Measurements from ENCODE around the gene NEDD8. TPM values are rescaled to one million over a fixed set of nuclear protein-coding genes. Genes with fewer than 3 reads are reported as not detected.
"Not testable (repeated sequence)": the region's sequence is repeated elsewhere in the genome, so short reads cannot be mapped to it uniquely, and the experiment has no call there.

Gene NEDD8
- total and polyA plus RNA-seq, 2 donors (not counting 1 experiment from before 2014, with no cell fraction given) = 145 to 441 TPM

DNA sequence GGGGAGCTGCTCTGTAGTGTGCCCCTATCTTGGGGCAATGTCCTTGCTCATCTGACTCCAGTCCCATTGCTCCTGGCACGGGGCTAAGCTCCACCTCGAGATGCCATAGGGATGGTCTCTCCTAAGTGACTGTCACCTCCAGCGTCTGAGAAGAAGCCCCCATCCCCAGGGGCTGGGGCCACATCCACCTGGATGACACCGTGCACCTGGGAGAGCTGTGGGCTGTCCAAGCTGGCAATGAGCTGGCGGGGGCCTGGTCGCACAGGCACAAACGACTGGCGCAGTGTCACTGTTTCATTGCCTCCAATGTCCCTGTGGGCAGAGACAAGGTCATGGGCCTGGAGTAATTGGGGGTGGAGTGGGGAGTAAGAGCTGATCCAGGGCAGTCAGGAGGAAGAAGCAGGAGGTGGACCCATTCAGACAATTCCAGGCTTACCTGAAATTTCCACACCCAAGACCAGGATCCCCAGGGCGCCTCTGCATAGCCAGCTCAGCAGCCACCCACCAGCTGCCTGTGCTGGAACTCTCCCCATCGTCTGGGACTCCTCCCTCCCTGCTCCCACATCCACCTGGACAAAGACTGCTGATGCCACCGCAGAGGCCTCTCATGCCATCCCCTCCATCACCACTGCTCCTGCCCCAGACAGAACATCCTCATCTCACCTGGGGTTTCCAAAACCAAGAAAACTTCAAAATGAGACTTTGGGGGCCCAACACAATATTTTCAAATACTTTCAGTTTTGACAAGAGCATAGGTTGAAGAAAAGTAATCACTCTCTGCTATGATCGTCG lies 17.3 kb upstream of the NEDD8 start:
- no peak overlapping the region for H2AFZ ChIP-seq (ENCODE audit: low read length)
- TF ChIP-seq, protein P1, sequence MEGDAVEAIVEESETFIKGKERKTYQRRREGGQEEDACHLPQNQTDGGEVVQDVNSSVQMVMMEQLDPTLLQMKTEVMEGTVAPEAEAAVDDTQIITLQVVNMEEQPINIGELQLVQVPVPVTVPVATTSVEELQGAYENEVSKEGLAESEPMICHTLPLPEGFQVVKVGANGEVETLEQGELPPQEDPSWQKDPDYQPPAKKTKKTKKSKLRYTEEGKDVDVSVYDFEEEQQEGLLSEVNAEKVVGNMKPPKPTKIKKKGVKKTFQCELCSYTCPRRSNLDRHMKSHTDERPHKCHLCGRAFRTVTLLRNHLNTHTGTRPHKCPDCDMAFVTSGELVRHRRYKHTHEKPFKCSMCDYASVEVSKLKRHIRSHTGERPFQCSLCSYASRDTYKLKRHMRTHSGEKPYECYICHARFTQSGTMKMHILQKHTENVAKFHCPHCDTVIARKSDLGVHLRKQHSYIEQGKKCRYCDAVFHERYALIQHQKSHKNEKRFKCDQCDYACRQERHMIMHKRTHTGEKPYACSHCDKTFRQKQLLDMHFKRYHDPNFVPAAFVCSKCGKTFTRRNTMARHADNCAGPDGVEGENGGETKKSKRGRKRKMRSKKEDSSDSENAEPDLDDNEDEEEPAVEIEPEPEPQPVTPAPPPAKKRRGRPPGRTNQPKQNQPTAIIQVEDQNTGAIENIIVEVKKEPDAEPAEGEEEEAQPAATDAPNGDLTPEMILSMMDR (conservative IDR thresholded peaks at IDR 0.05 in 1 of 2, IDR thresholded peaks at IDR 0.05 in 1 of 2; ENCODE audit: low read depth in 1 of 2, low read length in 2 of 2) = no peak
- TF ChIP-seq EZH2 (IDR thresholded peaks at IDR 0.05; ENCODE audit: low read length, missing control alignments) = no peak

DNA sequence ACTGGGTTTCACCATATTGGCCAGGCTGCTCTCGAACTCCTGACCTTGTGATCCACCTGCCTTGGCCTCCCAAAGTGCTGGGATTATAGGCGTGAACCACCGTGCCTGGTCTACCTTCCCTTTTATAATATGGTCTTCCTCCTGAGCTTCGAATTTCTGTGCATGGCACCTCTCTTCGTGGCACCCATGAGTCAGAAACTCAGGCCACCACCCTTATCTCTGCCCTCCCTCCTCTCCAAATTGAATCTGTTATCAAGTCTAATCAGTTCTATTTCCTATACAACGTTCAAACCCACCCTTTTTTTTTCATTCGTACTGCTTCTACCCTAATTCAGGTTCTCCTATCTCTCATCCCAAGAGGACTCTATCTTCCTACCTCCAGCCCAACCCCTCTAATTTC lies 15.3 kb upstream of the NEDD8 start:
- TF ChIP-seq, protein P1 (conservative IDR thresholded peaks at IDR 0.05 in 1 of 2, IDR thresholded peaks at IDR 0.05 in 1 of 2; ENCODE audit: low read depth in 1 of 2, low read length in 2 of 2) = no peak
- no peak for TF ChIP-seq EZH2 (IDR thresholded peaks at IDR 0.05; ENCODE audit: low read length, missing control alignments)
- DNase-seq (ENCODE audit: low read depth in 2 of 2) = no peak
- Histone ChIP-seq H3K4me1 (ENCODE audit: control insufficient read depth, extremely low read depth, insufficient read depth, low read length) (peaks cover 5% of the 10 kb centered on the region), H3K4me2 (ENCODE audit: extremely low read depth, insufficient read depth, low read length) (no peak overlapping the region), H3K9ac (ENCODE audit: insufficient read depth, low read length) (no peak overlapping the region), H3K27ac (ENCODE audit: insufficient read depth, low read length) (no peak overlapping the region), H3K36me3 (ENCODE audit: control insufficient read depth, insufficient read depth, low read length) (no peaks in the 10 kb centered on the region), H3K9me3 (ENCODE audit: control insufficient read depth, insufficient read depth, low read depth, low read length) (no peaks in the 10 kb centered on the region), H4K20me1 (ENCODE audit: control insufficient read depth, extremely low read depth, insufficient read depth, low read length) (no peaks in the 10 kb centered on the region), H3K79me2 (ENCODE audit: control insufficient read depth, insufficient read depth, low read length) (no peaks in the 10 kb centered on the region), H3K4me3 (replicated peaks in 1 of 4; ENCODE audit: control extremely low read depth in 1 of 4, insufficient read depth in 1 of 4, low read depth in 3 of 4, low read length in 4 of 4) (no peak overlapping the region), H3K27me3 (ENCODE audit: control insufficient read depth, insufficient read depth, low read length) (no peaks in the 10 kb centered on the region), H2AFZ (ENCODE audit: low read length) (no peak overlapping the region)

More for the DNA sequence above, 17.3 kb upstream of the NEDD8 start:
- H3K9me3 ChIP-seq (ENCODE audit: control insufficient read depth, insufficient read depth, low read depth, low read length) = no peaks in the 10 kb centered on the region
- H3K9ac ChIP-seq (ENCODE audit: insufficient read depth, low read length) = no peak overlapping the region
- peaks cover 2% of the 10 kb centered on the region for H3K4me1 ChIP-seq (ENCODE audit: control insufficient read depth, extremely low read depth, insufficient read depth, low read length)
- H3K79me2 ChIP-seq (ENCODE audit: control insufficient read depth, insufficient read depth, low read length) = no peaks in the 10 kb centered on the region
- H4K20me1 ChIP-seq (ENCODE audit: control insufficient read depth, extremely low read depth, insufficient read depth, low read length) = no peaks in the 10 kb centered on the region
- no peaks in the 10 kb centered on the region for H3K36me3 ChIP-seq (ENCODE audit: control insufficient read depth, insufficient read depth, low read length)
- H3K27ac ChIP-seq (ENCODE audit: insufficient read depth, low read length) = no peak overlapping the region
- H3K4me3 ChIP-seq (replicated peaks in 1 of 4; ENCODE audit: control extremely low read depth in 1 of 4, insufficient read depth in 1 of 4, low read depth in 3 of 4, low read length in 4 of 4) = no peak overlapping the region
- H3K4me2 ChIP-seq (ENCODE audit: extremely low read depth, insufficient read depth, low read length) = no peak overlapping the region
- no peak for DNase-seq (ENCODE audit: low read depth in 2 of 2)
- H3K27me3 ChIP-seq (ENCODE audit: control insufficient read depth, insufficient read depth, low read length) = no peaks in the 10 kb centered on the region

DNA sequence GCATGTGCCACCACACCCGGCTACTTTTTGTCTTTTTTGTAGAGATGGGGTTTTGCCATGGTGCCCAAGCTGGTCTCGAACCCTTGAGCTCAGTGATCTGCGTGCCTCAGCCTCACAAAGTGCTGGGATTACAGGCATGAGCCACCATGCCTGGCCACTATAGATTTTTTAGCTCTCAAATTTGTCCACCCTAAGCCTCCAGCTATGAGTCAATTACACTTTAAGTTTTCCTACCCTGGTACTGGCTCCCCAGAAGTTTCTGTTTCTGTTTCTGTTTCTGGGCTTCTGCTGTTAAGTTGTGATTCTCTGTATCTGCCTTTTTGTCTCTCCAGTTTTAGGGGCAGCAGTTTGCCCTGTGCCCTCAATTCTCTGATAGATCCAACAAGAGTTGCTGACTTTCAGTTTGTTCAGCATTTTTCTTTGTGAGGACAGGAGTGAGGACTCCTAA lies 14.6 kb upstream of the NEDD8 start:
- DNase-seq (ENCODE audit: low read depth in 2 of 2) = no peak
- no peak overlapping the region for H3K4me3 ChIP-seq (replicated peaks in 1 of 4; ENCODE audit: control extremely low read depth in 1 of 4, insufficient read depth in 1 of 4, low read depth in 3 of 4, low read length in 4 of 4)
- peaks cover under 1% of the 10 kb centered on the region for H3K79me2 ChIP-seq (ENCODE audit: control insufficient read depth, insufficient read depth, low read length)
- no peaks in the 10 kb centered on the region for H3K27me3 ChIP-seq (ENCODE audit: control insufficient read depth, insufficient read depth, low read length)
- no peak overlapping the region for H3K27ac ChIP-seq (ENCODE audit: insufficient read depth, low read length)
- H3K9me3 ChIP-seq (ENCODE audit: control insufficient read depth, insufficient read depth, low read depth, low read length) = no peaks in the 10 kb centered on the region
- no peak overlapping the region for H3K9ac ChIP-seq (ENCODE audit: insufficient read depth, low read length)
- peak overlapping the region; percentile 57 for H2AFZ ChIP-seq (ENCODE audit: low read length)
- peaks cover 5% of the 10 kb centered on the region for H3K4me1 ChIP-seq (ENCODE audit: control insufficient read depth, extremely low read depth, insufficient read depth, low read length)
- no peaks in the 10 kb centered on the region for H3K36me3 ChIP-seq (ENCODE audit: control insufficient read depth, insufficient read depth, low read length)
- H3K4me2 ChIP-seq (ENCODE audit: extremely low read depth, insufficient read depth, low read length) = peak overlapping the region; percentile 36
- no peaks in the 10 kb centered on the region for H4K20me1 ChIP-seq (ENCODE audit: control insufficient read depth, extremely low read depth, insufficient read depth, low read length)
- no peak for TF ChIP-seq EZH2 (IDR thresholded peaks at IDR 0.05; ENCODE audit: low read length, missing control alignments)
- TF ChIP-seq, protein P1 (conservative IDR thresholded peaks at IDR 0.05 in 1 of 2, IDR thresholded peaks at IDR 0.05 in 1 of 2; ENCODE audit: low read depth in 1 of 2, low read length in 2 of 2) = no peak

DNA sequence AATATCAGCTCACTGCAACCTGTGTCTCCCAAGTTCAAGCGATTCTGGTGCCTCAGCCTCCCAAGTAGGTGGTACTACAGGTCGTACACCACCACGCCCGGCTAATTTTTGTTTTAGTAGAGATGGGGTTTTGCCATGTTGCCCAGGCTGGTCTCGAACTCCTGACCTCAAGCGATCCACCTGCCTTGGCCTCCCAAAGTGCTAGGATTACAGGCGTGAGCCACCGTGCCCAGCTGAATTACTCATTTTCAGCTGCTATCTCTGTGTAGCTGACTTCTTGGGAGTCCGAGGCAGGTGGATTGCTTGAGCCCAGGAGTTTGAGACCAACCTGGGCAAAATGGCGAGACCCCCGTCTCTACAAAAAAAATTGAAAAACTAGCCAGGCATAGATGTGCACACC lies 13.2 kb upstream of the NEDD8 start:
- DNase-seq (ENCODE audit: low read depth in 2 of 2); H3K27me3 ChIP-seq (ENCODE audit: control insufficient read depth, insufficient read depth, low read length); H3K9ac ChIP-seq (ENCODE audit: insufficient read depth, low read length): not testable (repeated sequence)

More for the DNA sequence above, 13.2 kb upstream of the NEDD8 start:
- not testable (repeated sequence) for H3K4me1 ChIP-seq (ENCODE audit: control insufficient read depth, extremely low read depth, insufficient read depth, low read length); H3K4me3 ChIP-seq (replicated peaks in 1 of 4; ENCODE audit: control extremely low read depth in 1 of 4, insufficient read depth in 1 of 4, low read depth in 3 of 4, low read length in 4 of 4); H3K27ac ChIP-seq (ENCODE audit: insufficient read depth, low read length); H3K36me3 ChIP-seq (ENCODE audit: control insufficient read depth, insufficient read depth, low read length); H4K20me1 ChIP-seq (ENCODE audit: control insufficient read depth, extremely low read depth, insufficient read depth, low read length); H2AFZ ChIP-seq (ENCODE audit: low read length); H3K9me3 ChIP-seq (ENCODE audit: control insufficient read depth, insufficient read depth, low read depth, low read length); H3K4me2 ChIP-seq (ENCODE audit: extremely low read depth, insufficient read depth, low read length)
- H3K79me2 ChIP-seq (ENCODE audit: control insufficient read depth, insufficient read depth, low read length) = peaks cover 13% of the 10 kb centered on the region

Data from fibroblast of lung (primary cell).